KG1 (cell line): ENCODE data around the gene MYOF.
"Not testable (repeated sequence)": the region's sequence is repeated elsewhere in the genome, so short reads cannot be mapped to it uniquely, and the experiment has no call there.

Source experiments
- DNase-seq: peaks from one replicate; lab custom pipeline; 2025; lab: John Stamatoyannopoulos, UW

The MYOF gene

DNA sequence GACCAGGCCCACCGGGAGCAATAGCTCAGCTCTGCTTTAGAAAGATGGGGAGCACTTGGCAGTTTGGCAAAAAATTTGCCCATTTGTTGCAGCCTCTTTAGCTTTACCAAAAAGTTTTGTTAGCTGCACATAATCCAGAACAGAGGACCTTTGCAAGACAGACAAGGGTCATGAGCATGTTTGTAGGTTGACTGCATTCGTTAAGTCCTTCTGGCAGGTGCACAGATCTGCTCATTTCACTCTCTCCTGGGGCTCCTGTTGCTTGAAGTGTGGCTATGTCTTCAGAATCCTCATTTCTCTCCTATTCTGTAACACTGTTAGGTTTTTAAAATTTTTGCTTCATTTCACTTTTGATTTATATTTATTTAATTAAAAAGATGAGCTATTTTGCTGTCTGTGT lies 96.8 kb downstream of the MYOF start:
- DNase-seq = no peak

DNA sequence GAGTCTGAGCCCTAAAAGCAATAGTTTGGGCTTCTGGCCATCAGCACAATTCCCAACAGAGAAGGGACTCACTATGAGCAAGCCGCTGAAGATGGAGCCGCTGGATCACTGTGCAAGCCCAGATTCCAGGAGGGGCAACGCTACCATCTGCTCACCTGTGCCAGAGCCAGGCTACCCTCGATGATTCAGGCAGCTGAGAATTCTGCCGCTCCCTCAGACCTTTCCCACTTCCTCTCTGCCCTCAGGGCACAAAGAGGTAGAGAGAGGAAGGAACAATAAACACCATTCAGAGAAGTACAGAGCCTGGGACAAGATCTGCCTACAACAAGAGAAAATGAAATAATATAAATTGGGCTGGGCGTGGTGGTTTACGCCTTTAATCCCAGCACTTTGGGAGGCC lies 98.1 kb downstream of the MYOF start:
- DNase-seq = no peak

DNA sequence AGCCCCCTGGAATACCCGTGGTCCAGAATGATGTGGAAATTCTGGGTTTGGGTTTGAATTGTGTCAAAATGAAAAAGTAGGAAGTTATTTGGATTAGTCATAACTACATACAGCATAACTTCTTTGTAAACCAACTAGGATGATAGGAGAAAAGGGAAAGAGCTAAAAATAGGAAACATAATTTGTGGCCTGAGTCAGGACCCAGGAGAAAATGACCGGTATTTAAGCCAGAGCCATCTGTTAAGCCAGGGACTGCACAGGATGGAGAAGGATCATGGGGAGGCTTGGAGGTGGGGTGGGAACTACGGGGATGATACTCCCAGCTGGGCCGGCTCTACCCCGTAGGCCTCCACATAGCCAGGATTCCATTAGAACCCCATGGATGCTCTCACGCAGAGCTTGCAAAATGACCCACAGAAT lies 98.6 kb downstream of the MYOF start:
- DNase-seq = no peak

GRCh38 chr10:93379731-93380575 lies 102.2 kb downstream of the MYOF start:
- no peak for DNase-seq

GRCh38 chr10:93378997-93379730 lies 103.0 kb downstream of the MYOF start:
- DNase-seq = no peak

- no peak for DNase-seq
Observed at GRCh38 chr10:93378039-93378438, 104.1 kb downstream of the MYOF start.

- DNase-seq = peak; percentile 45
Observed at GRCh38 chr10:93376372-93377293, 105.5 kb downstream of the MYOF start.

DNA sequence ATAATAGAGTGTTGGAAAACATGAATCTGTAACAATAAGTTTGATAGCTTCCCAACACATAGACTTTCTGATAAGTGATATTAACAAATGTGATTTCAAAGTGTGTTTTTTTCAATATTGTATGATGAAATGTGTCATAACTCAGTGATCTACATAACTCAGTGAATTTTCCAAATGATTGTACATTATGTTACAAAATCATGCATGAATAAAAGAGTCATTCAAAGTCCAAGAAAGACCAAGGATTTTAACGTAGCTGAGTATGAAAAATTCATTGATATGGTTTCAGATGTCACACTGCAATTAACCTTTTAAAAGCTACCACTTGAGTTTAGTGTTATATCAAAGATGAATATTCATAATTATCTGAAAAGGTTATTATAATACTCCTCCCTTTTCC lies 111.2 kb downstream of the MYOF start:
- DNase-seq = no peak

- DNase-seq = no peak
Observed at GRCh38 chr10:93369588-93370164, 112.5 kb downstream of the MYOF start.

- no peak for DNase-seq
Observed at GRCh38 chr10:93368210-93368609, 113.9 kb downstream of the MYOF start.

GRCh38 chr10:93367664-93368063 lies 114.5 kb downstream of the MYOF start:
- no peak for DNase-seq

DNA sequence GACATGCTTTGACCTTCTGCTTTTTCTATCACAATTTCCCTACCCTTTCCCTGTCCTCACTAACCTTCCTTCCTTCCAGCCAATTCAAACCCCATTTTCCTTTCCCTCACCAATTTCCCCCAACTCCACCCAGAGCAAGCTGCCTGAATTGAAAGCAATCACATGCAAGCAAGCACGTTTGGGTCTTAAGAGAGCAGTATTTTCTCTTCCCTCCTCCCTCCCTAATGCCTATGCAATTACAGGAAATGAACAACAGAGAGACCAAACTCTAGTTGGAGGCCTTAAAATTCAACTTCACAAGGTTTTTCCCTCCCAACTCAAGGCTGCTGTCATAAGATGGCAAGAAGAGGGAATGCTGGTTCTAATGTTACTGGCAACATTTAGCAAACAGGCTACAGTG lies 117.2 kb downstream of the MYOF start:
- DNase-seq = no peak

- DNase-seq = no peak
Observed at GRCh38 chr10:93363891-93364648, 118.1 kb downstream of the MYOF start.

- not testable (repeated sequence) for DNase-seq
Observed at GRCh38 chr10:93358398-93358797, 123.7 kb downstream of the MYOF start.

- DNase-seq = no peak
Observed at GRCh38 chr10:93357680-93358079, 124.5 kb downstream of the MYOF start.

GRCh38 chr10:93356516-93356915 lies 125.6 kb downstream of the MYOF start:
- DNase-seq = no peak

DNA sequence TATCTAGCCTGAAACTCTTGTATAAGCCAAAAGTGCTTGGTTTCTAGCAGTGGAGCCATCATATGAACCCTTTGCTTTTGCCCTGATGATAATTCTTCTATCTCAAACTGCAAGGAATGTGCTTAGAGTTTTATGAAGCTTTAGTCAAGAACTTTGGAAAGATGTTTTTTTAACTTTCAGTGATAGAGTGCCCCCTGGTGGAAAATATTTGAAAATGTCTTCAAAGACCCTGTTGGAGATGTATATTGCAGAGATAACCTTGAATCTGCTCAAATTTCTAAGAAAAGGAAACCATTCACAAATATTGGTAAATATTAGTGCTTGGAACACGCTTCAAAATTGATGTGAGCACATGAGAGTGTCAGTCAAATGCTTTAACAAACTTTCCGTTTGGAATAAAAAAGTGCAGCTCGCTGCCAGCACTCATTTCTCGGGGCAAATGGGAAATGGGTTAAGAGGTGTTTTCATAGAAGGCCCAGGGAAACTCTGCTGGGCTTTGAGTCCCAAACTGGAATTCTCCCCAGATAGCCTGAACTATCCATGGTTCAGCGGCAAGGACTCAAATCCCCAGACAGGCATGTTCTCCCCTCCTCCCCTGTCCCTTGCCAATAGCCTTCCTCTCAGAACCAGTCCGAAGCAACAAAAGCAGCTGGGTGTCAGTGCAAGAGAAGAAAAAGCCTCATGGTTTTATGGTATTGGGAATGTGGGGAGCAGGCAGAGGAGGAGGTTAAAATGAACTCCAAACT lies 129.3 kb downstream of the MYOF start:
- no peak for DNase-seq

GRCh38 chr10:93346694-93347093 lies 135.4 kb downstream of the MYOF start:
- no peak for DNase-seq

GRCh38 chr10:93346108-93346507 lies 136.0 kb downstream of the MYOF start:
- DNase-seq = no peak

GRCh38 chr10:93344691-93345090 lies 137.4 kb downstream of the MYOF start:
- no peak for DNase-seq
